Measurements from ENCODE around the gene CRPPA. TPM values are rescaled to one million over a fixed set of nuclear protein-coding genes. Genes with fewer than 3 reads are reported as not detected.

Gene CRPPA
- polyA plus RNA-seq, 3 donors: 0.09 to 0.47 (median 0.36) TPM

- Histone ChIP-seq H3K4me3 (replicated peaks in 1 of 3; ENCODE audit: low read depth in 2 of 3, low read length in 3 of 3) (no peak overlapping the region), H4K20me1 (ENCODE audit: insufficient read depth, low read length) (no peaks in the 10 kb centered on the region), H3K79me2 (ENCODE audit: insufficient read depth, low read length) (no peaks in the 10 kb centered on the region), H2AFZ (ENCODE audit: insufficient read depth, low read depth, low read length, poor library complexity, severe bottlenecking) (no peak overlapping the region), H3K27ac (ENCODE audit: low read depth in 1 of 2, low read length in 2 of 2) (no peak overlapping the region), H3K27me3 (ENCODE audit: control insufficient read depth in 2 of 2, insufficient read depth in 2 of 2, low read length in 2 of 2) (no peaks in the 10 kb centered on the region), H3K9ac (ENCODE audit: insufficient read depth, low read length, poor library complexity, severe bottlenecking) (no peak overlapping the region), H3K4me1 (ENCODE audit: control insufficient read depth in 1 of 2, insufficient read depth in 2 of 2, low read length in 2 of 2) (no peaks in the 10 kb centered on the region), H3K36me3 (replicated peaks in 1 of 2; ENCODE audit: control insufficient read depth in 1 of 2, insufficient read depth in 2 of 2, low read length in 2 of 2) (no peaks in the 10 kb centered on the region), H3K4me2 (replicated peaks; ENCODE audit: extremely low read depth, low read length, poor library complexity, severe bottlenecking) (no peak overlapping the region), H3K9me3 (replicated peaks in 1 of 2; ENCODE audit: control insufficient read depth in 1 of 2, insufficient read depth in 1 of 2, low read length in 2 of 2) (no peaks in the 10 kb centered on the region)
- no peak overlapping the region for H3K4me3 Mint-ChIP-seq
- H3K27me3 Mint-ChIP-seq (ENCODE audit: low read depth in 3 of 3): peaks cover 2% of the 10 kb centered on the region in 3 donors
- no peak overlapping the region for H3K27ac Mint-ChIP-seq
- no peaks in the 10 kb centered on the region for H3K36me3 Mint-ChIP-seq
- TF ChIP-seq CTCF (IDR thresholded peaks at IDR 0.05): no peak
- H3K4me1 Mint-ChIP-seq: no peaks in the 10 kb centered on the region
- intact Hi-C loops (cut with micrococcal nuclease): no loop called here
- peaks cover 0 to 8% (median 3%) of the 10 kb centered on the region in 7 donors for H3K9me3 Mint-ChIP-seq
- no peak for DNase-seq
These were observed 17.6 kb upstream of the CRPPA start for GRCh38 chr7:16438988-16439387.

- H3K4me1 Mint-ChIP-seq: no peaks in the 10 kb centered on the region
These were observed 15.0 kb upstream of the CRPPA start for GRCh38 chr7:16436306-16436705.

More at GRCh38 chr7:16436306-16436705, 15.0 kb upstream of the CRPPA start:
- no peak overlapping the region for H3K4me2 ChIP-seq (replicated peaks; ENCODE audit: extremely low read depth, low read length, poor library complexity, severe bottlenecking)
- intact Hi-C loops (cut with micrococcal nuclease): no loop called here
- H3K4me3 Mint-ChIP-seq: no peak overlapping the region
- H3K9me3 Mint-ChIP-seq: peaks cover 0 to 3% (median 0%) of the 10 kb centered on the region in 7 donors
- no peak overlapping the region for H3K9ac ChIP-seq (ENCODE audit: insufficient read depth, low read length, poor library complexity, severe bottlenecking)
- no peaks in the 10 kb centered on the region for H3K4me1 ChIP-seq (ENCODE audit: control insufficient read depth in 1 of 2, insufficient read depth in 2 of 2, low read length in 2 of 2)
- no peak overlapping the region for H3K27ac Mint-ChIP-seq
- no peaks in the 10 kb centered on the region for H3K79me2 ChIP-seq (ENCODE audit: insufficient read depth, low read length)
- H3K36me3 Mint-ChIP-seq: no peaks in the 10 kb centered on the region
- H4K20me1 ChIP-seq (ENCODE audit: insufficient read depth, low read length): no peaks in the 10 kb centered on the region
- no peak for DNase-seq
- H3K4me3 ChIP-seq (replicated peaks in 1 of 3; ENCODE audit: low read depth in 2 of 3, low read length in 3 of 3): no peak overlapping the region
- H3K27me3 Mint-ChIP-seq (ENCODE audit: low read depth in 3 of 3): peaks cover 0 to 2% (median 2%) of the 10 kb centered on the region in 3 donors
- TF ChIP-seq CTCF (IDR thresholded peaks at IDR 0.05): no peak
- H2AFZ ChIP-seq (ENCODE audit: insufficient read depth, low read depth, low read length, poor library complexity, severe bottlenecking): no peak overlapping the region
- no peak overlapping the region for H3K27ac ChIP-seq (ENCODE audit: low read depth in 1 of 2, low read length in 2 of 2)
- H3K9me3 ChIP-seq (replicated peaks in 1 of 2; ENCODE audit: control insufficient read depth in 1 of 2, insufficient read depth in 1 of 2, low read length in 2 of 2): no peaks in the 10 kb centered on the region
- no peaks in the 10 kb centered on the region for H3K27me3 ChIP-seq (ENCODE audit: control insufficient read depth in 2 of 2, insufficient read depth in 2 of 2, low read length in 2 of 2)
- WGBS (ENCODE audit: insufficient coverage): no CpG with 5 or more reads among the region's 2 CpGs
- no peaks in the 10 kb centered on the region for H3K36me3 ChIP-seq (replicated peaks in 1 of 2; ENCODE audit: control insufficient read depth in 1 of 2, insufficient read depth in 2 of 2, low read length in 2 of 2)
